OCI-LY7 (cell line): Measurements from ENCODE around the gene IL1RAPL1. TPM values are rescaled to one million over a fixed set of nuclear protein-coding genes. Genes with fewer than 3 reads are reported as not detected.

Source experiments
- BruUV-seq: library from RNA; stranded (reverse); fragments of 400-500 nt; replicated peaks from 2 replicates; lab custom pipeline; 2021; lab: Mats Ljungman, UMichigan
- CTCF ChIA-PET: fragments of 300-600 bp; sonication (Branson Sonifier 250); formaldehyde crosslinking; loops from one replicate; lab custom pipeline; 2022; ENCODE audit warnings: antibody characterized with exemption; ENCODE audit not compliant: unreplicated experiment; lab: Charles Lee
- POLR2A ChIA-PET: fragments of 300-600 bp; sonication (Branson Sonifier 250); formaldehyde crosslinking; loops from one replicate; lab custom pipeline; 2022; ENCODE audit warnings: antibody characterized with exemption; lab: Charles Lee
- DNase-seq: peaks from one replicate; pipeline ENCODE4 v3.0.0-alpha.2; 2015; ENCODE audit warnings: low spot score
- H2AFZ ChIP-seq: fragments of 200-600 bp; sonication (generic), shearing (Covaris generic); 2 replicates; pipeline ENCODE4 v1.6.1; 2014; ENCODE audit warnings: mild to moderate bottlenecking, antibody characterized with exemption, low read length, moderate library complexity
- H3K27ac ChIP-seq: fragments of 200-600 bp; sonication (generic); 2 replicates; pipeline ENCODE4 v1.5.1; 2014; ENCODE audit warnings: mixed run types, low read depth, mild to moderate bottlenecking, moderate library complexity, low read length, inconsistent platforms; ENCODE audit not compliant: poor library complexity, severe bottlenecking
- H3K36me3 ChIP-seq: fragments of 200-600 bp; sonication (generic); 2 replicates; pipeline ENCODE4 v1.6.1; 2014; ENCODE audit warnings: mild to moderate bottlenecking, antibody characterized with exemption, low read length, moderate library complexity, mixed read lengths; ENCODE audit not compliant: insufficient read depth
- H3K4me1 ChIP-seq: fragments of 200-600 bp; sonication (generic); 2 replicates; pipeline ENCODE4 v1.5.1; 2014; ENCODE audit warnings: mild to moderate bottlenecking, low read length; ENCODE audit not compliant: insufficient read depth, poor library complexity, severe bottlenecking
- H3K4me2 ChIP-seq: fragments of 200-600 bp; sonication (generic); 2 replicates; pipeline ENCODE4 v1.6.1; 2014; ENCODE audit warnings: mild to moderate bottlenecking, low read length
- H3K4me3 ChIP-seq: fragments of 200-600 bp; sonication (generic); 2 replicates; pipeline ENCODE4 v1.5.1; 2014; ENCODE audit warnings: mild to moderate bottlenecking, low read depth, low read length; ENCODE audit not compliant: poor library complexity, severe bottlenecking
- H3K79me2 ChIP-seq: fragments of 200-600 bp; sonication (generic); 2 replicates; pipeline ENCODE4 v1.6.1; 2016; ENCODE audit warnings: low read depth, mild to moderate bottlenecking, low read length, moderate library complexity, mixed read lengths; ENCODE audit not compliant: insufficient read depth
- H3K9me2 ChIP-seq: fragments of 200-600 bp; sonication (generic); 2 replicates; pipeline ENCODE4 v1.6.1; 2016; ENCODE audit warnings: mild to moderate bottlenecking, low read length, mixed read lengths; ENCODE audit not compliant: insufficient read depth
- H3K9me3 ChIP-seq: fragments of 200-600 bp; sonication (generic); 2 replicates; pipeline ENCODE4 v1.6.1; 2014; ENCODE audit warnings: mild to moderate bottlenecking, mixed run types, low read length, mixed read lengths
- H4K20me1 ChIP-seq: fragments of 200-600 bp; sonication (generic); 2 replicates; pipeline ENCODE4 v1.6.1; 2014; ENCODE audit warnings: mild to moderate bottlenecking, antibody characterized with exemption, low read length, moderate library complexity, mixed read lengths; ENCODE audit not compliant: insufficient read depth
- CTCF ChIP-seq: fragments of 200-600 bp; sonication (generic); conservative IDR thresholded peaks from 2 replicates; pipeline ENCODE4 v1.5.1; 2014; ENCODE audit warnings: mild to moderate bottlenecking, antibody characterized with exemption, low read length, moderate library complexity, mixed read lengths
- EZH2phosphoT487 ChIP-seq: fragments of 200-600 bp; sonication (generic); IDR thresholded peaks from 2 replicates; pipeline ENCODE4 v1.6.1; 2018; ENCODE audit warnings: low read depth, borderline replicate concordance, mild to moderate bottlenecking, mixed run types, antibody characterized with exemption, low read length, moderate library complexity, mixed read lengths
- intact Hi-C: fragments of 100-400 bp; cut with micrococcal nuclease; formaldehyde crosslinking; loops from one replicate; pipeline ENCODE4 v1.10.0; 2022; ENCODE audit not compliant: unreplicated experiment
- total RNA-seq, 2 experiments: library from RNA; depleted of rRNA in 1 of 2; stranded (reverse); fragments of >200 nt in 1 of 2; shearing (Covaris generic) in 1 of 2; gene quantifications; 2 replicates each; pipeline ENCODE4 v1.2.3, GENCODE V29; 2014 to 2022

IL1RAPL1 gene
- total RNA-seq, 2 experiments from 2014 or later, result not detected

GRCh38 chrX:29926659-29927058 is 1339.4 kb downstream of the IL1RAPL1 start:
- no peaks in the 10 kb centered on the region for H3K9me3 ChIP-seq
- CTCF ChIA-PET, result no interaction called here
- no peak overlapping the region for H3K4me2 ChIP-seq
- H3K4me1 ChIP-seq, result no peaks in the 10 kb centered on the region
- H3K36me3 ChIP-seq, result no peaks in the 10 kb centered on the region
- BruUV-seq, result no TSS peak
- no peak overlapping the region for H2AFZ ChIP-seq
- H3K9me2 ChIP-seq, result no peaks in the 10 kb centered on the region
- TF ChIP-seq CTCF, result no peak
- no peak for TF ChIP-seq EZH2phosphoT487
- H3K27ac ChIP-seq, result no peak overlapping the region
- H3K79me2 ChIP-seq, result no peaks in the 10 kb centered on the region
- no peaks in the 10 kb centered on the region for H4K20me1 ChIP-seq
- POLR2A ChIA-PET, result no interaction called here
- DNase-seq, result no peak
- H3K4me3 ChIP-seq, result no peak overlapping the region
- intact Hi-C loops, result no loop called here

GRCh38 chrX:29935455-29935854 is 1348.2 kb downstream of the IL1RAPL1 start:
- Histone ChIP-seq H4K20me1 (no peaks in the 10 kb centered on the region), H3K9me2 (no peaks in the 10 kb centered on the region), H3K36me3 (no peaks in the 10 kb centered on the region), H3K9me3 (no peaks in the 10 kb centered on the region), H3K4me2 (no peak overlapping the region), H3K27ac (no peak overlapping the region), H3K4me3 (no peak overlapping the region), H3K4me1 (no peaks in the 10 kb centered on the region), H3K79me2 (no peaks in the 10 kb centered on the region), H2AFZ (no peak overlapping the region)
- ChIA-PET POLR2A (no interaction called here), CTCF (no interaction called here)
- no TSS peak for BruUV-seq
- no peak for TF ChIP-seq CTCF
- no peak for TF ChIP-seq EZH2phosphoT487
- no peak for DNase-seq
- intact Hi-C loops, result no loop called here

DNA sequence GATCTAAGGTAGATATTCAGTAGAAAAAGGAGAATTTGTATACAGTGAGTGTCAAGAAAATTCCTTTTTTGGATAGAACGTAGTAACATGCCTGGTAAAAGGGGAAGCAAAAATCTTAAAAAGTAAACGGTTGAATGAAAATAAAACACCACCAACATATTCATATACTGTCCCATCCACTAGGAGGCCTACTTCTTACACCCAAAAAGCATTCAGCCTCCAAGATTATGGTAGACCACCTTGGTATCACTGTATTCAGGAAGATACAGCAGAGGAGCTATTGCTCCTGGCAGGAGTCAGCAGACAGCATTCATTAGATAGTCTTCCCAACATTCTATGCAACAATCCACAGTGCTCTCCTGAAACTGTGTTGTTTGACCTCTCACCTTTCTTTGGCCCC is 1353.5 kb downstream of the IL1RAPL1 start:
- Histone ChIP-seq H2AFZ (no peak overlapping the region), H3K4me2 (no peak overlapping the region), H3K27ac (no peak overlapping the region), H3K79me2 (no peaks in the 10 kb centered on the region), H4K20me1 (no peaks in the 10 kb centered on the region), H3K36me3 (no peaks in the 10 kb centered on the region), H3K9me3 (no peaks in the 10 kb centered on the region), H3K4me1 (no peaks in the 10 kb centered on the region), H3K4me3 (no peak overlapping the region), H3K9me2 (no peaks in the 10 kb centered on the region)
- no TSS peak for BruUV-seq
- DNase-seq, result no peak
- TF ChIP-seq CTCF (0 out of 2 replicates have a peak, but pooled peaks have one; percentile 17), EZH2phosphoT487 (no peak)
- ChIA-PET CTCF (no interaction called here), POLR2A (no interaction called here)
- intact Hi-C loops, result no loop called here
